HEK293 (cell line): Measurements from ENCODE around the gene KXD1.

ENCODE experiments used
- BCL11A ChIP-seq: fragments of 450-650 bp; formaldehyde crosslinking; IDR thresholded peaks from 2 replicates; pipeline ENCODE4 v1.5.1; 2016; ENCODE audit warnings: low read depth, missing biosample characterization, missing genetic modification characterization
- BCL6B ChIP-seq: fragments of 450-650 bp; formaldehyde crosslinking; IDR thresholded peaks from 2 replicates; pipeline ENCODE4 v1.5.1; 2017; ENCODE audit warnings: missing biosample characterization, missing genetic modification characterization
- EGR2 ChIP-seq: fragments of 450-650 bp; formaldehyde crosslinking; IDR thresholded peaks from 2 replicates; pipeline ENCODE4 v1.5.1; 2016; ENCODE audit warnings: low read depth, missing biosample characterization, missing genetic modification characterization
- HOXA7 ChIP-seq: sonication (generic); formaldehyde crosslinking; IDR thresholded peaks from 2 replicates; pipeline ENCODE4 v1.8.1; 2022; ENCODE audit warnings: missing genetic modification reagents, borderline replicate concordance
- MYNN ChIP-seq: fragments of 450-650 bp; formaldehyde crosslinking; IDR thresholded peaks from 2 replicates; pipeline ENCODE4 v1.5.1; 2016; ENCODE audit warnings: missing biosample characterization, missing genetic modification characterization, borderline replicate concordance
- PRDM1 ChIP-seq: fragments of 450-650 bp; formaldehyde crosslinking; IDR thresholded peaks from 2 replicates; pipeline ENCODE4; 2016; ENCODE audit warnings: missing biosample characterization, missing genetic modification characterization
- RBAK ChIP-seq: fragments of 450-650 bp; formaldehyde crosslinking; IDR thresholded peaks from 2 replicates; pipeline ENCODE4 v1.5.1; 2016; ENCODE audit warnings: missing biosample characterization, missing genetic modification characterization
- REPIN1 ChIP-seq: fragments of 450-650 bp; formaldehyde crosslinking; IDR thresholded peaks from 2 replicates; pipeline ENCODE4 v1.5.1; 2017; ENCODE audit warnings: missing biosample characterization, missing genetic modification characterization, low read depth
- WT1 ChIP-seq: fragments of 450-650 bp; formaldehyde crosslinking; IDR thresholded peaks from 2 replicates; pipeline ENCODE4 v1.5.1; 2016; ENCODE audit warnings: missing biosample characterization, missing genetic modification characterization
- ZBTB1 ChIP-seq: fragments of 450-650 bp; formaldehyde crosslinking; IDR thresholded peaks from 2 replicates; pipeline ENCODE4 v1.5.1; 2016; ENCODE audit warnings: missing biosample characterization, missing genetic modification characterization
- ZBTB21 ChIP-seq: fragments of 450-650 bp; formaldehyde crosslinking; IDR thresholded peaks from 2 replicates; pipeline ENCODE4 v1.5.1; 2017; ENCODE audit warnings: missing biosample characterization, missing genetic modification characterization
- ZBTB8A ChIP-seq: fragments of 450-650 bp; formaldehyde crosslinking; IDR thresholded peaks from 2 replicates; pipeline ENCODE4 v1.5.1; 2016; ENCODE audit warnings: missing biosample characterization, missing genetic modification characterization
- ZNF10 ChIP-seq: fragments of 450-650 bp; formaldehyde crosslinking; IDR thresholded peaks from 2 replicates; pipeline ENCODE4 v1.5.1; 2017; ENCODE audit warnings: missing biosample characterization, missing genetic modification characterization
- ZNF16 ChIP-seq: fragments of 450-650 bp; formaldehyde crosslinking; IDR thresholded peaks from 2 replicates; pipeline ENCODE4 v1.5.1; 2016; ENCODE audit warnings: low read depth, missing biosample characterization, missing genetic modification characterization
- ZNF184 ChIP-seq: fragments of 450-650 bp; IDR thresholded peaks from 2 replicates; pipeline ENCODE4 v1.5.1; 2018; ENCODE audit warnings: missing biosample characterization, mild to moderate bottlenecking, missing genetic modification characterization
- ZNF292 ChIP-seq: fragments of 450-650 bp; formaldehyde crosslinking; IDR thresholded peaks from 2 replicates; pipeline ENCODE4 v1.5.1; 2016; ENCODE audit warnings: low read depth, missing biosample characterization, missing genetic modification characterization, borderline replicate concordance
- ZNF350 ChIP-seq: fragments of 450-650 bp; formaldehyde crosslinking; IDR thresholded peaks from 2 replicates; pipeline ENCODE4 v1.5.0; 2017; ENCODE audit warnings: missing biosample characterization, mild to moderate bottlenecking, missing genetic modification characterization
- ZNF362 ChIP-seq: fragments of 450-650 bp; formaldehyde crosslinking; IDR thresholded peaks from 2 replicates; pipeline ENCODE4 v1.5.1; 2016; ENCODE audit warnings: missing biosample characterization, missing genetic modification characterization
- ZNF366 ChIP-seq: fragments of 450-650 bp; formaldehyde crosslinking; conservative IDR thresholded peaks from 2 replicates; pipeline ENCODE4 v1.5.1; 2016; ENCODE audit warnings: missing biosample characterization, missing genetic modification characterization
- ZNF391 ChIP-seq: fragments of 450-650 bp; formaldehyde crosslinking; IDR thresholded peaks from 2 replicates; pipeline ENCODE4 v1.5.1; 2016; ENCODE audit warnings: low read depth, missing biosample characterization, missing genetic modification characterization, borderline replicate concordance
- ZNF394 ChIP-seq: fragments of 450-650 bp; formaldehyde crosslinking; IDR thresholded peaks from 2 replicates; pipeline ENCODE4 v1.5.1; 2016; ENCODE audit warnings: missing biosample characterization, missing genetic modification characterization, mild to moderate bottlenecking, moderate library complexity, borderline replicate concordance
- ZNF426 ChIP-seq: fragments of 450-650 bp; formaldehyde crosslinking; IDR thresholded peaks from 2 replicates; pipeline ENCODE4 v1.5.1; 2017; ENCODE audit warnings: missing biosample characterization, missing genetic modification characterization, mild to moderate bottlenecking, inconsistent platforms, moderate library complexity
- ZNF433 ChIP-seq: fragments of 450-650 bp; formaldehyde crosslinking; IDR thresholded peaks from 2 replicates; pipeline ENCODE4 v1.5.1; 2016; ENCODE audit warnings: missing biosample characterization, missing genetic modification characterization, low read depth
- ZNF521 ChIP-seq: fragments of 450-650 bp; formaldehyde crosslinking; IDR thresholded peaks from 2 replicates; pipeline ENCODE4 v1.5.1; 2017; ENCODE audit warnings: missing biosample characterization, mild to moderate bottlenecking, missing genetic modification characterization
- ZNF529 ChIP-seq: fragments of 450-650 bp; formaldehyde crosslinking; IDR thresholded peaks from 2 replicates; pipeline ENCODE4 v1.5.1; 2017; ENCODE audit warnings: missing genetic modification characterization, missing biosample characterization; ENCODE audit not compliant: insufficient replicate concordance
- ZNF555 ChIP-seq: fragments of 450-650 bp; formaldehyde crosslinking; conservative IDR thresholded peaks from 2 replicates; pipeline ENCODE4 v1.5.1; 2017; ENCODE audit warnings: missing biosample characterization, mild to moderate bottlenecking, missing genetic modification characterization, inconsistent platforms
- ZNF558 ChIP-seq: fragments of 450-650 bp; formaldehyde crosslinking; IDR thresholded peaks from 2 replicates; pipeline ENCODE4 v1.5.1; 2016; ENCODE audit warnings: missing biosample characterization, missing genetic modification characterization
- ZNF560 ChIP-seq: fragments of 450-650 bp; formaldehyde crosslinking; IDR thresholded peaks from 2 replicates; pipeline ENCODE4 v1.5.1; 2017; ENCODE audit warnings: missing biosample characterization, missing genetic modification characterization, borderline replicate concordance
- ZNF596 ChIP-seq: fragments of 450-650 bp; IDR thresholded peaks from 2 replicates; pipeline ENCODE4 v1.5.0; 2018; ENCODE audit warnings: missing biosample characterization, mild to moderate bottlenecking, missing genetic modification characterization, moderate library complexity
- ZNF610 ChIP-seq: fragments of 450-650 bp; formaldehyde crosslinking; IDR thresholded peaks from 2 replicates; pipeline ENCODE4 v1.5.1; 2016; ENCODE audit warnings: missing biosample characterization, missing genetic modification characterization, borderline replicate concordance
- ZNF624 ChIP-seq: fragments of 450-650 bp; formaldehyde crosslinking; IDR thresholded peaks from 2 replicates; pipeline ENCODE4 v1.5.1; 2017; ENCODE audit warnings: missing biosample characterization, missing genetic modification characterization
- ZNF629 ChIP-seq: fragments of 450-650 bp; formaldehyde crosslinking; IDR thresholded peaks from 2 replicates; pipeline ENCODE4 v1.5.1; 2017; ENCODE audit warnings: missing biosample characterization, missing genetic modification characterization
- ZNF776 ChIP-seq: fragments of 450-650 bp; formaldehyde crosslinking; IDR thresholded peaks from 2 replicates; pipeline ENCODE4 v1.5.0; 2017; ENCODE audit warnings: missing biosample characterization, missing genetic modification characterization, borderline replicate concordance
- ZNF777 ChIP-seq: fragments of 450-650 bp; formaldehyde crosslinking; IDR thresholded peaks from 2 replicates; pipeline ENCODE4 v1.5.1; 2017; ENCODE audit warnings: missing biosample characterization, missing genetic modification characterization, borderline replicate concordance
- ZNF785 ChIP-seq: fragments of 450-650 bp; formaldehyde crosslinking; IDR thresholded peaks from 2 replicates; pipeline ENCODE4 v1.5.1; 2016; ENCODE audit warnings: missing biosample characterization, missing genetic modification characterization
- ZNF791 ChIP-seq: fragments of 450-650 bp; formaldehyde crosslinking; IDR thresholded peaks from 2 replicates; pipeline ENCODE4 v1.5.1; 2016; ENCODE audit warnings: missing biosample characterization, missing genetic modification characterization
- TF ChIP-seq, protein P1 (sequence below): fragments of 450-650 bp; formaldehyde crosslinking; IDR thresholded peaks from 2 replicates; pipeline ENCODE4 v1.5.1; 2016; ENCODE audit warnings: missing biosample characterization, missing genetic modification characterization

KXD1 gene

DNA sequence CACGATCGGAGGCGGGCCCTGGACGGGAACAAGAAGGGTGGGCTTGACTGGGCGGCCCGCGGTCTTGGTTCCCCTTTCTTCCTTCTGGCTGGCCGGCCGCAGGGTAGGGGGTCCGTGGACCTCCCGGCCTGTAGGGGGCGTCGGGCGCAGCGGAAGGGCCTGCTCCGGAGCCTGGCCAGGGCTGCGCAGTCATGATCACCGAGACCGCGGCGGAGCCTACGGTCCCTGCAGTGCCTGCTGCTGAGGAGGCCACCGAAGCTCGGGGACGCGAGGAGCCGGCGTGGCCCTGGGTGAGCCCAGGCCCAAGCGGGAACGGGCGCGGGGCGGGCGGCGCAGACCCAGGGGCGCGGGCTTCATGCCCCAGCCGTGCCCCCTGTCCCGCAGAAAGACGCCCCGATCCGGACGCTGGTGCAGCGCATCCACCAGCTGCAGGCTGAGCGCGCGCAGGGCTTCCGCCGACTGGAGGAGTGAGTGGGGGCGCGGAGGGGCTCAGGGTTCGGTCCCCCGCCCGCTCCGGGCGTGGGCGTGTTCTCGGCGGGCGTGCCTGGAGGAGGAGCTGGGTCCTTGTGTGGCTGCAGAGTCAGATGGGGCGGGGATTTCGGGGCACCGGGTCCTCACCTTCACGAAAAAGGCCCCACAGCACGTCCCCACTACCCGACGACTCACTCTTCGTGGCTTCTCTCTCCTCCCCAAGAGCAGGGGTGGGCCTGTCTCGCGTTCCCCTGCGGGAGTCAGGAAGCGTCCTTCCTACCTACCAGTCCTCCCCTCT lies 31.1 kb downstream of the KXD1 start, which contains the start of gene REX1BD (continued):
- TF ChIP-seq ZBTB21 (tag by site-specific recombination) (no peak), ZNF350 (tag by site-specific recombination) (no peak), ZNF394 (tag by site-specific recombination) (peak; percentile 75), MYNN (no peak), ZNF426 (no peak), ZNF184 (tag by site-specific recombination) (peak; percentile 75; the same call in 1 of the 2 replicates), ZNF558 (tag by site-specific recombination) (no peak), HOXA7 (CRISPR knock-in tag) (no peak), ZNF433 (tag by site-specific recombination) (no peak), ZNF624 (tag by site-specific recombination) (no peak), ZNF362 (tag by site-specific recombination) (no peak), ZNF529 (tag by site-specific recombination) (no peak), ZNF629 (tag by site-specific recombination) (peak; percentile 71), ZNF10 (tag by site-specific recombination) (peak; percentile 74; the same call in 1 of the 2 replicates), ZNF292 (tag by site-specific recombination) (no peak), ZNF366 (tag by site-specific recombination) (no peak; the same call in 1 of the 2 replicates), BCL11A (tag by site-specific recombination) (0 out of 2 replicates have a peak, but pooled peaks have one; percentile 9), ZNF776 (tag by site-specific recombination) (no peak), ZNF391 (tag by site-specific recombination) (peak; percentile 90), ZNF560 (no peak), ZNF521 (tag by site-specific recombination) (no peak), ZNF791 (no peak), RBAK (tag by site-specific recombination) (no peak), ZNF596 (tag by site-specific recombination) (0 out of 2 replicates have a peak, but pooled peaks have one; percentile 5), EGR2 (tag by site-specific recombination) (peak; percentile 94), BCL6B (no peak), ZNF785 (tag by site-specific recombination) (no peak), ZBTB8A (tag by site-specific recombination) (peak; percentile 99), PRDM1 (tag by site-specific recombination) (no peak), ZNF555 (tag by site-specific recombination) (no peak), WT1 (tag by site-specific recombination) (peak; percentile 42), ZNF16 (tag by site-specific recombination) (no peak), ZNF777 (0 out of 2 replicates have a peak, but pooled peaks have one; percentile 17), REPIN1 (tag by site-specific recombination) (peak; percentile 96; the same call in 1 of the 2 replicates), ZBTB1 (tag by site-specific recombination) (no peak), ZNF610 (tag by site-specific recombination) (peak; percentile 62; the same call in 1 of the 2 replicates)
- TF ChIP-seq, protein P1, sequence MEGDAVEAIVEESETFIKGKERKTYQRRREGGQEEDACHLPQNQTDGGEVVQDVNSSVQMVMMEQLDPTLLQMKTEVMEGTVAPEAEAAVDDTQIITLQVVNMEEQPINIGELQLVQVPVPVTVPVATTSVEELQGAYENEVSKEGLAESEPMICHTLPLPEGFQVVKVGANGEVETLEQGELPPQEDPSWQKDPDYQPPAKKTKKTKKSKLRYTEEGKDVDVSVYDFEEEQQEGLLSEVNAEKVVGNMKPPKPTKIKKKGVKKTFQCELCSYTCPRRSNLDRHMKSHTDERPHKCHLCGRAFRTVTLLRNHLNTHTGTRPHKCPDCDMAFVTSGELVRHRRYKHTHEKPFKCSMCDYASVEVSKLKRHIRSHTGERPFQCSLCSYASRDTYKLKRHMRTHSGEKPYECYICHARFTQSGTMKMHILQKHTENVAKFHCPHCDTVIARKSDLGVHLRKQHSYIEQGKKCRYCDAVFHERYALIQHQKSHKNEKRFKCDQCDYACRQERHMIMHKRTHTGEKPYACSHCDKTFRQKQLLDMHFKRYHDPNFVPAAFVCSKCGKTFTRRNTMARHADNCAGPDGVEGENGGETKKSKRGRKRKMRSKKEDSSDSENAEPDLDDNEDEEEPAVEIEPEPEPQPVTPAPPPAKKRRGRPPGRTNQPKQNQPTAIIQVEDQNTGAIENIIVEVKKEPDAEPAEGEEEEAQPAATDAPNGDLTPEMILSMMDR = peak; percentile 98
